Measurements from ENCODE around the gene GFOD2.

DNA sequence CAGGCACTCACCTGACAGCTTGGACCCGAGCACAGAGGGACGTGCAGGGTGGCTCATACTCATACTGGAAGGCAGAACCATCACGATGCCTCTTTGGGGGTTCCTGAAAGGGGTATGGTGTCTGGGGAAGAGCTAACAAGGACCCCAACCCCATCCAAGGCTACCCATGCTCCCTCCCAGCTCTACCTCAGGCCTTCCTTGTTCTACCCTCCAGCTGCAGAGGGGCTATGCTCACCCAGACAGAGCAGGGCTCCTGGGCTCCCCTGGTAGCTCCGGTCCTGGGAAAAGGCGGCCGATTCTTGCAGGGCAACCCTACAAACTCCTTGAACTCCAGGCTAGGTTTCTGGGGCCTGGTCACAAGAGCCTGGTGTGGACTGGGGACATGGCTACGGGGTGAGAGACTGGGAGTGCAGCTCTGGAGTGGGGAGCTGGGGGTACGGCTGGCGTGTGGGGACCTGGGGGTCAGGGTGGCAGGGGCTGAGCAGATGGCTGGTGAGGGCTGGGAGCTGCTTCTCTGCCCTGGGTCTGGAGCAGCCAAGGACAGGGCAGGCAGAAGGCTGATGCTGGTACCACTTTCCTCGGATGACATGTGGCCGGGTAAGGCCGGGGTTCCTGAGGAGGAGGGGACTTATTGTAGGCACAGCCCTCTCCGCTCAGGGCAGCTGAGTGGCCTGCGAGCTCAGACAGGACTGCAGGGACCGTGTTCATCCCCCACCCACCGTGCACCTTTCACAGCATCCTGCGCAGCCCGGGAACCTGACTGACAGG is 61.2 kb downstream of the GFOD2 start:
- TF ChIP-seq, protein P1, sequence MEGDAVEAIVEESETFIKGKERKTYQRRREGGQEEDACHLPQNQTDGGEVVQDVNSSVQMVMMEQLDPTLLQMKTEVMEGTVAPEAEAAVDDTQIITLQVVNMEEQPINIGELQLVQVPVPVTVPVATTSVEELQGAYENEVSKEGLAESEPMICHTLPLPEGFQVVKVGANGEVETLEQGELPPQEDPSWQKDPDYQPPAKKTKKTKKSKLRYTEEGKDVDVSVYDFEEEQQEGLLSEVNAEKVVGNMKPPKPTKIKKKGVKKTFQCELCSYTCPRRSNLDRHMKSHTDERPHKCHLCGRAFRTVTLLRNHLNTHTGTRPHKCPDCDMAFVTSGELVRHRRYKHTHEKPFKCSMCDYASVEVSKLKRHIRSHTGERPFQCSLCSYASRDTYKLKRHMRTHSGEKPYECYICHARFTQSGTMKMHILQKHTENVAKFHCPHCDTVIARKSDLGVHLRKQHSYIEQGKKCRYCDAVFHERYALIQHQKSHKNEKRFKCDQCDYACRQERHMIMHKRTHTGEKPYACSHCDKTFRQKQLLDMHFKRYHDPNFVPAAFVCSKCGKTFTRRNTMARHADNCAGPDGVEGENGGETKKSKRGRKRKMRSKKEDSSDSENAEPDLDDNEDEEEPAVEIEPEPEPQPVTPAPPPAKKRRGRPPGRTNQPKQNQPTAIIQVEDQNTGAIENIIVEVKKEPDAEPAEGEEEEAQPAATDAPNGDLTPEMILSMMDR (IDR thresholded peaks at IDR 0.05), result no peak
- no peak for TF ChIP-seq POLR2A (IDR thresholded peaks at IDR 0.05)

Measured in vagina (tissue), 2 donors.